HepG2 (cell line): Measurements from ENCODE around the gene USP1. TPM values are rescaled to one million over a fixed set of nuclear protein-coding genes. Genes with fewer than 3 reads are reported as not detected.
A peak's percentile ranks its signal among the peaks of the same experiment; 100 is the strongest.

Experiments used
- ATM ChIP-seq: fragments of 450-650 bp; IDR thresholded peaks from 2 replicates; pipeline ENCODE4 v1.7.1; 2017; ENCODE audit warnings: mild to moderate bottlenecking, borderline replicate concordance
- CHD4 ChIP-seq: fragments of 200-600 bp; sonication (generic); IDR thresholded peaks from 2 replicates; pipeline ENCODE4 v1.7.0; 2017; ENCODE audit warnings: mild to moderate bottlenecking, low read length, borderline replicate concordance
- HDAC2 ChIP-seq: sonication (generic); formaldehyde crosslinking; IDR thresholded peaks from 2 replicates; pipeline ENCODE4 v1.4.0; 2020; ENCODE audit warnings: missing genetic modification reagents
- HNRNPUL1 ChIP-seq: fragments of 200-400 bp; formaldehyde crosslinking; IDR thresholded peaks from 2 replicates; pipeline ENCODE4 v1.6.1; 2017; ENCODE audit warnings: low read depth, mild to moderate bottlenecking, low read length, moderate library complexity
- MBNL3 ChIP-seq: fragments of 250-450 bp; sonication (Bioruptor Pico); conservative IDR thresholded peaks from 2 replicates; pipeline ENCODE4 v1.8.0; 2022; ENCODE audit warnings: mild to moderate bottlenecking, inconsistent platforms
- MLX ChIP-seq: IDR thresholded peaks from 2 replicates; pipeline ENCODE4 v1.6.1; 2016
- MTA1 ChIP-seq: sonication (generic); formaldehyde crosslinking; IDR thresholded peaks from 2 replicates; pipeline ENCODE4 v1.4.0; 2020; ENCODE audit warnings: missing genetic modification reagents, mild to moderate bottlenecking, borderline replicate concordance
- NR3C1 ChIP-seq: sonication (generic); formaldehyde crosslinking; IDR thresholded peaks from 2 replicates; pipeline ENCODE4 v1.4.0; 2020; ENCODE audit warnings: missing genetic modification reagents
- PCBP1 ChIP-seq: fragments of 200-400 bp; formaldehyde crosslinking; IDR thresholded peaks from 2 replicates; pipeline ENCODE4 v1.6.1; 2017; ENCODE audit warnings: mild to moderate bottlenecking, low read depth, low read length, borderline replicate concordance
- PHB2 ChIP-seq: fragments of 450-650 bp; IDR thresholded peaks from 2 replicates; pipeline ENCODE4 v1.6.1; 2018; ENCODE audit not compliant: partially characterized antibody
- SETDB1 ChIP-seq: sonication (generic); formaldehyde crosslinking; IDR thresholded peaks from 2 replicates; pipeline ENCODE4 v1.5.1; 2020; ENCODE audit warnings: missing genetic modification reagents, mild to moderate bottlenecking, borderline replicate concordance
- SMC3 ChIP-seq: IDR thresholded peaks from 2 replicates; pipeline ENCODE4 v1.6.1; 2011; ENCODE audit warnings: low read length, improper control_type of control experiment
- ZNF224 ChIP-seq: sonication (generic); formaldehyde crosslinking; IDR thresholded peaks from 2 replicates; pipeline ENCODE4 v1.5.0; 2020; ENCODE audit warnings: mild to moderate bottlenecking, missing genetic modification reagents
- ZNF343 ChIP-seq: sonication (generic); formaldehyde crosslinking; IDR thresholded peaks from 2 replicates; pipeline ENCODE4 v1.4.0; 2020; ENCODE audit warnings: mild to moderate bottlenecking, missing genetic modification reagents
- ZNF546 ChIP-seq: sonication (generic); formaldehyde crosslinking; conservative IDR thresholded peaks from 2 replicates; pipeline ENCODE4 v1.8.1; 2023; ENCODE audit warnings: mild to moderate bottlenecking, missing genetic modification reagents
- ZNF605 ChIP-seq: sonication (generic); formaldehyde crosslinking; IDR thresholded peaks from 2 replicates; pipeline ENCODE4 v1.8.0; 2022; ENCODE audit warnings: mild to moderate bottlenecking, missing genetic modification reagents
- ZNF709 ChIP-seq: sonication (generic); formaldehyde crosslinking; IDR thresholded peaks from 2 replicates; pipeline ENCODE4 v1.5.0; 2020; ENCODE audit warnings: mild to moderate bottlenecking, missing genetic modification reagents
- ZNF746 ChIP-seq: sonication (generic); formaldehyde crosslinking; IDR thresholded peaks from 2 replicates; pipeline ENCODE4 v1.8.0; 2022; ENCODE audit warnings: mild to moderate bottlenecking, missing genetic modification reagents
- polyA plus RNA-seq, 8 experiments: library from polyadenylated mRNA; depleted of rRNA in 3 of 8; stranded (reverse) in 7 of 8; unstranded in 1 of 8; fragments of >200 nt; fragmentation: Illumina TruSeq in 4 of 8; extraction: Trizol in 4 of 8; gene quantifications; 2 replicates each; pipeline versions ENCODE4 v1.2.1 to v1.2.3, GENCODE V29; 2011 to 2016; ENCODE audit warnings: low read depth in 4 of 8, missing spikeins in 1 of 8, mixed read lengths in 1 of 8; ENCODE audit not compliant: insufficient read depth in 1 of 8
- total RNA-seq, 5 experiments: library from RNA; depleted of rRNA; stranded (reverse); fragments of >200 nt; fragmentation: Illumina TruSeq; extraction: Trizol; gene quantifications; 2 replicates each; pipeline ENCODE4 v1.2.3, GENCODE V29; 2016; ENCODE audit warnings: low read depth in 1 of 5
- TF ChIP-seq, protein P1 (sequence below): sonication (generic); formaldehyde crosslinking; IDR thresholded peaks from 2 replicates; pipeline ENCODE4 v1.8.0; 2022; ENCODE audit warnings: low read depth, missing genetic modification reagents
- TF ChIP-seq, protein P2 (sequence below): sonication (generic); formaldehyde crosslinking; IDR thresholded peaks from 2 replicates; pipeline ENCODE4 v1.4.0; 2020; ENCODE audit warnings: missing genetic modification reagents, borderline replicate concordance
- TF ChIP-seq, protein P3 (sequence below): sonication (generic); formaldehyde crosslinking; IDR thresholded peaks from 2 replicates; pipeline ENCODE4 v1.4.0; 2020; ENCODE audit warnings: mild to moderate bottlenecking, missing genetic modification reagents, borderline replicate concordance
- TF ChIP-seq, protein P4 (sequence below): sonication (generic); formaldehyde crosslinking; IDR thresholded peaks from 2 replicates; pipeline ENCODE4 v1.5.0; 2020; ENCODE audit warnings: missing genetic modification reagents
- TF ChIP-seq, protein P5 (sequence below): sonication (generic); formaldehyde crosslinking; IDR thresholded peaks from 2 replicates; pipeline ENCODE4 v1.5.0; 2020; ENCODE audit warnings: missing genetic modification reagents, mild to moderate bottlenecking, borderline replicate concordance

USP1 gene
- total and polyA plus RNA-seq, 2 of the 13 experiments (the other 11 are each of a cell fraction or from before 2014, with no cell fraction given): 9.0 to 64.6 TPM

- TF ChIP-seq ZNF546 (CRISPR knock-in tag) (peak; percentile 58; the same call in 1 of the 2 replicates), CHD4 (no peak), ZNF224 (CRISPR knock-in tag) (0 out of 2 replicates have a peak, but pooled peaks have one; percentile 62), ATM (no peak), ZNF343 (CRISPR knock-in tag) (peak; percentile 60; the same call in 1 of the 2 replicates), ZNF709 (CRISPR knock-in tag) (no peak; the same call in 1 of the 2 replicates), MLX (CRISPR knock-in tag) (peak; percentile 47; the same call in 1 of the 2 replicates), HNRNPUL1 (no peak), PHB2 (no peak), ZNF746 (CRISPR knock-in tag) (0 out of 2 replicates have a peak, but pooled peaks have one; percentile 25), ZNF605 (CRISPR knock-in tag) (peak; percentile 30; the same call in 1 of the 2 replicates), PCBP1 (peak; percentile 75; the same call in 1 of the 2 replicates), MBNL3 (CRISPR knock-in tag) (no peak), NR3C1 (CRISPR knock-in tag) (no peak), MTA1 (CRISPR knock-in tag) (no peak), HDAC2 (CRISPR knock-in tag) (0 out of 2 replicates have a peak, but pooled peaks have one; percentile 50), SMC3 (no peak), SETDB1 (CRISPR knock-in tag) (no peak)
- TF ChIP-seq, protein P1, sequence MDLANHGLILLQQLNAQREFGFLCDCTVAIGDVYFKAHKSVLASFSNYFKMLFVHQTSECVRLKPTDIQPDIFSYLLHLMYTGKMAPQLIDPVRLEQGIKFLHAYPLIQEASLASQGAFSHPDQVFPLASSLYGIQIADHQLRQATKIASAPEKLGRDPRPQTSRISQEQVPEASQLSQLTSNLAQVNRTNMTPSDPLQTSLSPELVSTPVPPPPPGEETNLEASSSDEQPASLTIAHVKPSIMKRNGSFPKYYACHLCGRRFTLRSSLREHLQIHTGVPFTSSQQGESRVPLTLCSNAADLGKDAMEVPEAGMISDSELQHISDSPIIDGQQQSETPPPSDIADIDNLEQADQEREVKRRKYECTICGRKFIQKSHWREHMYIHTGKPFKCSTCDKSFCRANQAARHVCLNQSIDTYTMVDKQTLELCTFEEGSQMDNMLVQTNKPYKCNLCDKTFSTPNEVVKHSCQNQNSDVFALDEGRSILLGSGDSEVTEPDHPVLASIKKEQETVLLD (CRISPR knock-in tag): peak; percentile 35
- TF ChIP-seq, protein P2, sequence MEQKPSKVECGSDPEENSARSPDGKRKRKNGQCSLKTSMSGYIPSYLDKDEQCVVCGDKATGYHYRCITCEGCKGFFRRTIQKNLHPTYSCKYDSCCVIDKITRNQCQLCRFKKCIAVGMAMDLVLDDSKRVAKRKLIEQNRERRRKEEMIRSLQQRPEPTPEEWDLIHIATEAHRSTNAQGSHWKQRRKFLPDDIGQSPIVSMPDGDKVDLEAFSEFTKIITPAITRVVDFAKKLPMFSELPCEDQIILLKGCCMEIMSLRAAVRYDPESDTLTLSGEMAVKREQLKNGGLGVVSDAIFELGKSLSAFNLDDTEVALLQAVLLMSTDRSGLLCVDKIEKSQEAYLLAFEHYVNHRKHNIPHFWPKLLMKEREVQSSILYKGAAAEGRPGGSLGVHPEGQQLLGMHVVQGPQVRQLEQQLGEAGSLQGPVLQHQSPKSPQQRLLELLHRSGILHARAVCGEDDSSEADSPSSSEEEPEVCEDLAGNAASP (CRISPR knock-in tag): no peak
- TF ChIP-seq, protein P3, sequence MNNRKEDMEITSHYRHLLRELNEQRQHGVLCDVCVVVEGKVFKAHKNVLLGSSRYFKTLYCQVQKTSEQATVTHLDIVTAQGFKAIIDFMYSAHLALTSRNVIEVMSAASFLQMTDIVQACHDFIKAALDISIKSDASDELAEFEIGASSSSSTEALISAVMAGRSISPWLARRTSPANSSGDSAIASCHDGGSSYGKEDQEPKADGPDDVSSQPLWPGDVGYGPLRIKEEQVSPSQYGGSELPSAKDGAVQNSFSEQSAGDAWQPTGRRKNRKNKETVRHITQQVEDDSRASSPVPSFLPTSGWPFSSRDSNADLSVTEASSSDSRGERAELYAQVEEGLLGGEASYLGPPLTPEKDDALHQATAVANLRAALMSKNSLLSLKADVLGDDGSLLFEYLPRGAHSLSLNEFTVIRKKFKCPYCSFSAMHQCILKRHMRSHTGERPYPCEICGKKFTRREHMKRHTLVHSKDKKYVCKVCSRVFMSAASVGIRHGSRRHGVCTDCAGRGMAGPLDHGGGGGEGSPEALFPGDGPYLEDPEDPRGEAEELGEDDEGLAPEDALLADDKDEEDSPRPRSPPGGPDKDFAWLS (CRISPR knock-in tag): no peak
- TF ChIP-seq, protein P4, sequence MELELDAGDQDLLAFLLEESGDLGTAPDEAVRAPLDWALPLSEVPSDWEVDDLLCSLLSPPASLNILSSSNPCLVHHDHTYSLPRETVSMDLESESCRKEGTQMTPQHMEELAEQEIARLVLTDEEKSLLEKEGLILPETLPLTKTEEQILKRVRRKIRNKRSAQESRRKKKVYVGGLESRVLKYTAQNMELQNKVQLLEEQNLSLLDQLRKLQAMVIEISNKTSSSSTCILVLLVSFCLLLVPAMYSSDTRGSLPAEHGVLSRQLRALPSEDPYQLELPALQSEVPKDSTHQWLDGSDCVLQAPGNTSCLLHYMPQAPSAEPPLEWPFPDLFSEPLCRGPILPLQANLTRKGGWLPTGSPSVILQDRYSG (CRISPR knock-in tag): peak; percentile 46; the same call in 1 of the 2 replicates
- TF ChIP-seq, protein P5, sequence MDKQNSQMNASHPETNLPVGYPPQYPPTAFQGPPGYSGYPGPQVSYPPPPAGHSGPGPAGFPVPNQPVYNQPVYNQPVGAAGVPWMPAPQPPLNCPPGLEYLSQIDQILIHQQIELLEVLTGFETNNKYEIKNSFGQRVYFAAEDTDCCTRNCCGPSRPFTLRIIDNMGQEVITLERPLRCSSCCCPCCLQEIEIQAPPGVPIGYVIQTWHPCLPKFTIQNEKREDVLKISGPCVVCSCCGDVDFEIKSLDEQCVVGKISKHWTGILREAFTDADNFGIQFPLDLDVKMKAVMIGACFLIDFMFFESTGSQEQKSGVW (CRISPR knock-in tag): no peak
Observed at GRCh38 chr1:62436466-62437272, at the start of gene USP1 (continued).
